ENCODE measurements around the gene NPHP1. TPM values are rescaled to one million over a fixed set of nuclear protein-coding genes. Genes with fewer than 3 reads are reported as not detected.
"Not testable (repeated sequence)": the region's sequence is repeated elsewhere in the genome, so short reads cannot be mapped to it uniquely, and the experiment has no call there.

NPHP1 gene
- total and polyA plus RNA-seq, 2 experiments from 2014 or later: 3.1 to 10.9 TPM

GRCh38 chr2:110099038-110099425 lies 105.8 kb downstream of the NPHP1 start:
- TF ChIP-seq EZH2phosphoT487 (IDR thresholded peaks at IDR 0.05; ENCODE audit: insufficient read depth, low read depth): no peak
- no peak for TF ChIP-seq EZH2 (IDR thresholded peaks at IDR 0.05; ENCODE audit: insufficient read depth, poor library complexity, severe bottlenecking)
- Histone ChIP-seq H3K9me2 (ENCODE audit: insufficient read depth) (no peaks in the 10 kb centered on the region), H3K36me3 (ENCODE audit: low read depth) (no peaks in the 10 kb centered on the region), H3F3A (ENCODE audit: insufficient read depth) (peaks cover 9% of the 10 kb centered on the region), H3K79me2 (ENCODE audit: insufficient read depth) (0 out of 2 replicates have a peak, but pooled peaks cover 2% of the 10 kb centered on the region), H2AFZ (no peak overlapping the region), H3K9me3 (ENCODE audit: low read depth) (no peaks in the 10 kb centered on the region), H3K27ac (no peak overlapping the region), H4K20me1 (ENCODE audit: insufficient read depth) (no peaks in the 10 kb centered on the region), H3K9ac (no peak overlapping the region), H3K4me1 (ENCODE audit: insufficient read depth) (peaks cover 27% of the 10 kb centered on the region), H3K27me3 (replicated peaks; ENCODE audit: insufficient read depth) (no peaks in the 10 kb centered on the region), H3K4me3 (no peak overlapping the region), H3K4me2 (ENCODE audit: unreplicated experiment) (no peak overlapping the region)
- 99 to 100% methylated on average over 6 of the region's 6 CpGs for WGBS, 2 experiments (ENCODE audit: low coverage in 1 of 2, low lambda C conversion rate in 2 of 2, missing lambda C conversion rate in 2 of 2)
- DNase-seq: no peak
- in situ Hi-C loops (cut with MboI): no loop called here

- Histone ChIP-seq H4K20me1 (ENCODE audit: insufficient read depth) (no peaks in the 10 kb centered on the region), H3K36me3 (ENCODE audit: low read depth) (no peaks in the 10 kb centered on the region), H3K4me3 (no peak overlapping the region), H3K9me3 (ENCODE audit: low read depth) (no peaks in the 10 kb centered on the region), H3K27me3 (replicated peaks; ENCODE audit: insufficient read depth) (no peaks in the 10 kb centered on the region), H2AFZ (no peak overlapping the region; the same call in 1 of the 2 replicates), H3K9ac (no peak overlapping the region), H3K4me1 (ENCODE audit: insufficient read depth) (peaks cover 23% of the 10 kb centered on the region), H3K79me2 (ENCODE audit: insufficient read depth) (no peaks in the 10 kb centered on the region), H3K4me2 (ENCODE audit: unreplicated experiment) (no peak overlapping the region), H3F3A (ENCODE audit: insufficient read depth) (peaks cover 9% of the 10 kb centered on the region), H3K27ac (no peak overlapping the region), H3K9me2 (ENCODE audit: insufficient read depth) (no peaks in the 10 kb centered on the region)
- DNase-seq: no peak
- TF ChIP-seq EZH2phosphoT487 (IDR thresholded peaks at IDR 0.05; ENCODE audit: insufficient read depth, low read depth) (no peak), EZH2 (IDR thresholded peaks at IDR 0.05; ENCODE audit: insufficient read depth, poor library complexity, severe bottlenecking) (no peak)
- in situ Hi-C loops (cut with MboI): no loop called here
- WGBS, 2 experiments (ENCODE audit: low coverage in 1 of 2, low lambda C conversion rate in 2 of 2, missing lambda C conversion rate in 2 of 2): 83 to 89% methylated on average over 13 to 14 of the region's 14 CpGs
Observed at GRCh38 chr2:110097506-110098220, 107.2 kb downstream of the NPHP1 start.

GRCh38 chr2:110095994-110096633 lies 108.7 kb downstream of the NPHP1 start:
- WGBS, 2 experiments (ENCODE audit: low coverage in 1 of 2, low lambda C conversion rate in 2 of 2, missing lambda C conversion rate in 2 of 2): 89 to 92% methylated on average over 8 of the region's 8 CpGs
- no peaks in the 10 kb centered on the region for H3K36me3 ChIP-seq (ENCODE audit: low read depth)
- no peaks in the 10 kb centered on the region for H3K9me3 ChIP-seq (ENCODE audit: low read depth)
- H4K20me1 ChIP-seq (ENCODE audit: insufficient read depth): no peaks in the 10 kb centered on the region
- no peak overlapping the region for H3K27ac ChIP-seq
- H3K27me3 ChIP-seq (replicated peaks; ENCODE audit: insufficient read depth): no peaks in the 10 kb centered on the region
- H3K4me1 ChIP-seq (ENCODE audit: insufficient read depth): peaks cover 11% of the 10 kb centered on the region
- H3K4me3 ChIP-seq: no peak overlapping the region
- DNase-seq: no peak
- H3F3A ChIP-seq (ENCODE audit: insufficient read depth): no peaks in the 10 kb centered on the region
- no peak overlapping the region for H3K4me2 ChIP-seq (ENCODE audit: unreplicated experiment)
- no peaks in the 10 kb centered on the region for H3K79me2 ChIP-seq (ENCODE audit: insufficient read depth)
- H2AFZ ChIP-seq: no peak overlapping the region
- H3K9me2 ChIP-seq (ENCODE audit: insufficient read depth): no peaks in the 10 kb centered on the region
- in situ Hi-C loops (cut with MboI): no loop called here
- H3K9ac ChIP-seq: no peak overlapping the region
- TF ChIP-seq EZH2phosphoT487 (IDR thresholded peaks at IDR 0.05; ENCODE audit: insufficient read depth, low read depth) (no peak), EZH2 (IDR thresholded peaks at IDR 0.05; ENCODE audit: insufficient read depth, poor library complexity, severe bottlenecking) (no peak)

- DNase-seq; in situ Hi-C loops (cut with MboI): not testable (repeated sequence)
- 67 to 69% methylated on average over 5 of the region's 6 CpGs for WGBS, 2 experiments (ENCODE audit: low coverage in 1 of 2, low lambda C conversion rate in 2 of 2, missing lambda C conversion rate in 2 of 2)
Observed at GRCh38 chr2:110094884-110095534, 109.8 kb downstream of the NPHP1 start.

GRCh38 chr2:110093924-110094323 lies 110.9 kb downstream of the NPHP1 start:
- DNase-seq; H3K27me3 ChIP-seq (replicated peaks; ENCODE audit: insufficient read depth); H3K9me3 ChIP-seq (ENCODE audit: low read depth); H3K9ac ChIP-seq; in situ Hi-C loops (cut with MboI); H3K27ac ChIP-seq; H3K4me3 ChIP-seq; H2AFZ ChIP-seq; H3K4me1 ChIP-seq (ENCODE audit: insufficient read depth); H3K79me2 ChIP-seq (ENCODE audit: insufficient read depth); H3K4me2 ChIP-seq (ENCODE audit: unreplicated experiment); H4K20me1 ChIP-seq (ENCODE audit: insufficient read depth); H3K9me2 ChIP-seq (ENCODE audit: insufficient read depth); H3F3A ChIP-seq (ENCODE audit: insufficient read depth); H3K36me3 ChIP-seq (ENCODE audit: low read depth): not testable (repeated sequence)
- WGBS, 2 experiments (ENCODE audit: low coverage in 1 of 2, low lambda C conversion rate in 2 of 2, missing lambda C conversion rate in 2 of 2): no CpG with 5 or more reads among the region's 6 CpGs

More at GRCh38 chr2:110094884-110095534, 109.8 kb downstream of the NPHP1 start:
- H3K4me3 ChIP-seq; H2AFZ ChIP-seq; H3K9me3 ChIP-seq (ENCODE audit: low read depth); H3K9ac ChIP-seq; H3K27ac ChIP-seq; H3K4me1 ChIP-seq (ENCODE audit: insufficient read depth); H3K9me2 ChIP-seq (ENCODE audit: insufficient read depth); H3K27me3 ChIP-seq (replicated peaks; ENCODE audit: insufficient read depth); H3K4me2 ChIP-seq (ENCODE audit: unreplicated experiment); H3K36me3 ChIP-seq (ENCODE audit: low read depth); H3K79me2 ChIP-seq (ENCODE audit: insufficient read depth); H4K20me1 ChIP-seq (ENCODE audit: insufficient read depth); H3F3A ChIP-seq (ENCODE audit: insufficient read depth): not testable (repeated sequence)

GRCh38 chr2:110090164-110090563 lies 114.6 kb downstream of the NPHP1 start:
- in situ Hi-C loops (cut with MboI); H3K79me2 ChIP-seq (ENCODE audit: insufficient read depth); H3K4me1 ChIP-seq (ENCODE audit: insufficient read depth); H3K4me2 ChIP-seq (ENCODE audit: unreplicated experiment); H3K27me3 ChIP-seq (replicated peaks; ENCODE audit: insufficient read depth); H4K20me1 ChIP-seq (ENCODE audit: insufficient read depth); H3F3A ChIP-seq (ENCODE audit: insufficient read depth); H3K9me3 ChIP-seq (ENCODE audit: low read depth); H3K9me2 ChIP-seq (ENCODE audit: insufficient read depth); H2AFZ ChIP-seq; DNase-seq; H3K27ac ChIP-seq; H3K4me3 ChIP-seq; H3K9ac ChIP-seq; H3K36me3 ChIP-seq (ENCODE audit: low read depth): not testable (repeated sequence)
- WGBS, 2 experiments (ENCODE audit: low coverage in 1 of 2, low lambda C conversion rate in 2 of 2, missing lambda C conversion rate in 2 of 2): 50% methylated on average over 2 of the region's 4 CpGs
